Panc1 (cell line): ENCODE data around the gene BOC. TPM values are rescaled to one million over a fixed set of nuclear protein-coding genes. Genes with fewer than 3 reads are reported as not detected.

Experiments
- ATAC-seq: fragments of 200-7000 bp; cut with Tn5 transposase; 2 replicates; pipeline ENCODE4 v1.9.1; 2020; ENCODE audit warnings: mild to moderate bottlenecking, moderate library complexity
- BruUV-seq: library from RNA; stranded (reverse); fragments of 400-500 nt; replicated peaks from 2 replicates; lab custom pipeline; 2021; lab: Mats Ljungman, UMichigan
- CTCF ChIA-PET: fragments of 300-600 bp; sonication (Branson Sonifier 250); formaldehyde crosslinking; loops from one replicate; lab custom pipeline; 2022; ENCODE audit warnings: antibody characterized with exemption; lab: Charles Lee
- POLR2A ChIA-PET: fragments of 300-600 bp; sonication (Branson Sonifier 250); formaldehyde crosslinking; loops from one replicate; lab custom pipeline; 2022; ENCODE audit warnings: antibody characterized with exemption; lab: Charles Lee
- DNase-seq: peaks from one replicate; pipeline ENCODE4 v3.0.0-alpha.2; 2010; ENCODE audit warnings: low read depth, low spot score
- H3K27ac ChIP-seq: 2 replicates; pipeline ENCODE4 v1.5.1; 2011; ENCODE audit warnings: mild to moderate bottlenecking, low read length, inconsistent platforms
- H3K27me3 ChIP-seq: fragments of 200-500 bp; sonication (Bioruptor generic); 2 replicates; pipeline ENCODE4 v1.6.0; 2014; ENCODE audit warnings: low read length, inconsistent platforms; ENCODE audit not compliant: control insufficient read depth, insufficient read depth
- H3K36me3 ChIP-seq: fragments of 200-500 bp; sonication (Bioruptor generic); 2 replicates; pipeline ENCODE4 v1.5.1; 2014; ENCODE audit warnings: inconsistent platforms, mild to moderate bottlenecking, low read length, moderate library complexity; ENCODE audit not compliant: control insufficient read depth, insufficient read depth
- H3K4me1 ChIP-seq: 2 replicates; pipeline ENCODE4 v1.5.1; 2011; ENCODE audit warnings: inconsistent platforms, mild to moderate bottlenecking, low read length, moderate library complexity; ENCODE audit not compliant: control insufficient read depth, insufficient read depth
- H3K4me3 ChIP-seq, 2 experiments: 2 replicates each; pipeline ENCODE4 v1.5.1; 2011 to 2012; ENCODE audit warnings: low read depth in 2 of 2, low read length in 2 of 2, mild to moderate bottlenecking in 2 of 2, inconsistent platforms in 1 of 2, moderate library complexity in 1 of 2
- H3K9me3 ChIP-seq: fragments of 200-500 bp; sonication (Bioruptor generic); 2 replicates; pipeline ENCODE4 v1.5.1; 2014; ENCODE audit warnings: low read depth, mild to moderate bottlenecking, inconsistent platforms, low read length, moderate library complexity; ENCODE audit not compliant: control insufficient read depth, insufficient read depth
- CTCF ChIP-seq: fragments of 450-650 bp; IDR thresholded peaks from 2 replicates; pipeline ENCODE4 v1.5.1; 2017; ENCODE audit warnings: mild to moderate bottlenecking
- POLR2AphosphoS5 ChIP-seq: IDR thresholded peaks from 2 replicates; pipeline ENCODE4 v1.6.1; 2012; ENCODE audit warnings: mild to moderate bottlenecking, low read depth, low read length, moderate library complexity
- REST ChIP-seq, 2 experiments: IDR thresholded peaks; 2 replicates each; pipeline ENCODE4 v1.6.1; 2011 to 2012; ENCODE audit warnings: low read depth in 2 of 2, control low read depth in 1 of 2, low read length in 1 of 2, mild to moderate bottlenecking in 1 of 2, moderate library complexity in 1 of 2; ENCODE audit not compliant: insufficient read depth in 1 of 2
- SIN3A ChIP-seq: IDR thresholded peaks from 2 replicates; pipeline ENCODE4 v1.6.1; 2012; ENCODE audit warnings: low read depth, mild to moderate bottlenecking, low read length, moderate library complexity, borderline replicate concordance; ENCODE audit not compliant: insufficient read depth
- TCF7L2 ChIP-seq: IDR thresholded peaks from 2 replicates; pipeline ENCODE4 v1.6.1; 2011; ENCODE audit warnings: mild to moderate bottlenecking, low read depth, low read length, inconsistent platforms
- in situ Hi-C: cut with HindIII; loops from 2 replicates; pipeline ENCODE4 v1.10.0; 2016; ENCODE audit warnings: low sequenced_read_pairs, low pct_unique_long_range_greater_than_20kb
- intact Hi-C: fragments of 100-400 bp; cut with micrococcal nuclease; formaldehyde crosslinking; loops from one replicate; pipeline ENCODE4 v1.10.0; 2022; ENCODE audit not compliant: unreplicated experiment
- total RNA-seq: library from RNA; stranded (reverse); gene quantifications from one replicate; pipeline ENCODE4 v1.2.1, GENCODE V29; 2021; ENCODE audit not compliant: unreplicated experiment

The BOC gene
- total RNA-seq, 1 experiment from 2014 or later: 0.33 TPM

- TF ChIP-seq TCF7L2: no peak
- no peak for TF ChIP-seq REST (IDR thresholded peaks at IDR 0.05; ENCODE audit: insufficient read depth in 1 of 2, low read depth in 2 of 2, low read length in 1 of 2)
- no peak for TF ChIP-seq SIN3A
- no peak for TF ChIP-seq CTCF
- TF ChIP-seq POLR2AphosphoS5: no peak
- no peaks in the 10 kb centered on the region for H3K4me1 ChIP-seq
- no peak overlapping the region for H3K4me3 ChIP-seq
- BruUV-seq: no TSS peak
- POLR2A ChIA-PET: no interaction called here
- CTCF ChIA-PET: no interaction called here
- no peaks in the 10 kb centered on the region for H3K9me3 ChIP-seq
- intact Hi-C loops (no loop called here), in situ Hi-C loops (no loop called here)
- DNase-seq: no peak
- ATAC-seq: no peak
- peaks cover 31% of the 10 kb centered on the region for H3K27me3 ChIP-seq
- no peak overlapping the region for H3K27ac ChIP-seq
- H3K36me3 ChIP-seq: no peaks in the 10 kb centered on the region
Measured at GRCh38 chr3:113205481-113205880, 5.9 kb upstream of the BOC start.

GRCh38 chr3:113210604-113211329 lies 590 bp upstream of the BOC start:
- Histone ChIP-seq H3K4me3 (peak overlapping the region; percentile 42 to 50), H3K9me3 (no peaks in the 10 kb centered on the region), H3K4me1 (0 out of 2 replicates have a peak, but pooled peaks cover 3% of the 10 kb centered on the region), H3K27me3 (peaks cover 41% of the 10 kb centered on the region), H3K36me3 (no peaks in the 10 kb centered on the region), H3K27ac (no peak overlapping the region)
- in situ Hi-C loops (no loop called here), intact Hi-C loops (no loop called here)
- no peak for DNase-seq
- TF ChIP-seq CTCF (no peak), POLR2AphosphoS5 (no peak), SIN3A (no peak), TCF7L2 (no peak), REST (IDR thresholded peaks at IDR 0.05; ENCODE audit: insufficient read depth in 1 of 2, low read depth in 2 of 2, low read length in 1 of 2) (no peak)
- ATAC-seq: no peak
- CTCF ChIA-PET: interaction anchor here (0.7 kb wide), 1 partner anchor 306 kb away, joined by 3 read pairs; no protein-coding TSS in a partner anchor
- BruUV-seq: no TSS peak
- POLR2A ChIA-PET: interaction anchor here (0.6 kb wide), 1 partner anchor 105 kb away, joined by 4 read pairs; no protein-coding TSS in a partner anchor
